Measurements from ENCODE around the gene DHTKD1.
"Not testable (repeated sequence)": the region's sequence is repeated elsewhere in the genome, so short reads cannot be mapped to it uniquely, and the experiment has no call there.

DHTKD1 gene

DNA sequence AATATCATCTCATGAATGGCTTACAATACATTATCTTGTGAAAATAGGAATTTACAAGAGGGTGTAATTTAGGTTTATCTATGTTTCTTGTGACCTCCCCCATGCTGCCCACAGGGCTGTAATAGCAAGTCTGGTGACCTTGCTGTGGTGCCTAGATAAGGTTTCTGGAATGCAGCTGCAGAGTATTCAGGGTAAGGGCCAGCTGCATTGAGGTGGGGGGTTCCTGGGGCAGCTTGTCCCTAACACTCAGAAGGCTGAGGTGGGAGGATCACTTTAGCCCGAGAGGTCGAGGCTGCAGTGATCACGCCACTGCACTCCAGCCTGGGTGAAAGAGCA lies 5.3 kb upstream of the DHTKD1 start:
- no peak for DNase-seq

DNA sequence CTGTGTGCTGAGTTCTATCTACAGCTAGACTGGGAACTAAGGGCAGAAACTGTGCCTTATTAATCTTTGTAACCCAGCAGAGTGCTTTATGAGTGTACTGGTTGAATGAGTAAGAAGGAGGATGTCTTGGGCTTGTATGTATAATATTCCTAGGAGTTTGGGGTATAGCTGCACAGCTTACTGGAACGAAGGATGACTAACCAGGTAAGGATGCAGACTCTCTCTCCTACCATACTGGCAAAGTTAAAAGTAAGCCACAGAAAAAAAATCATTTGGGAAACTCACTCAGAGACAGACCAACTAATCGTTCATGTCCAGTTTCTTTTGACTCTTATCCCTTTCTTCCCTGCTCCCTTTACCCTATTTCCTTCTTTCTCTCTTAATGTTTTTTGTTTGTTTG lies 1.4 kb upstream of the DHTKD1 start:
- no peak for DNase-seq

DNA sequence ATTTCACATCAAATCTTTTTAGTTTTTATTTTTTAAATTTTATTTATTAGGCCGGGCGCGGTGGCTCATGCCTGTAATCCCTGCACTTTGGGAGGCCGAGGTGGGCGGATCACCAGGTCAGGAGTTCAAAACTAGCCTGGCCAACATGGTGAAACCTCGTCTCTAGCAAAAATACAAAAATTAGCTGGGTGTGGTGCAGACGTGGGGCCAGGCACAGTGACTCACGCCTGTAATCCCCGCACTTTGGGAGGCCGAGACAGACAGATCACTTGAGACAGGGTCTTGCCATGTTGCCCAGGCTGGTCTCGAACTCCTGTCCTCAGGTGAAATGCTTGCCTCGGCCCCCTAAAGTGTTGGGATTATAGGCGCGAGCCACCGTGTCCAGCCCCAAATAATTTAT lies 2.7 kb downstream of the DHTKD1 start:
- not testable (repeated sequence) for DNase-seq

DNA sequence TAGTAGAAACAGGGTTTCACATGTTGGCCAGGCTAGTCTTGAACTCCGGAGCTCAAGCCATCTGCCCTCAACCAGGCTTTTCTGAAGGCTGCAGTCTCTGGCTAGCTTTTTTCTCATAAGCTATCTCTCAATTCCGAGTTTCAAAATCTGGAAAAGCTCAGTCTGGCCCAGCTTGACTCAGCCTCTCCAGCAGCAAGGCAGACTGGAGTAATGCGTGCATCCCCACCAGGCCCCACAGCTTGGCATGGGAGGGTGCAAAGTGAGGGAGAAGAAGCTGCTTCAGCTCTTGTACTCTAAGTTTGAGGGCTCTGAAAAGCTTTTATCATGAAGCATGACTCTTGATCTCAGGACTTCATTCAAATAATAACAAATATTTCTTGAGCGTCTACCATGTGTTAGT lies 4.8 kb downstream of the DHTKD1 start:
- DNase-seq: no peak

DNA sequence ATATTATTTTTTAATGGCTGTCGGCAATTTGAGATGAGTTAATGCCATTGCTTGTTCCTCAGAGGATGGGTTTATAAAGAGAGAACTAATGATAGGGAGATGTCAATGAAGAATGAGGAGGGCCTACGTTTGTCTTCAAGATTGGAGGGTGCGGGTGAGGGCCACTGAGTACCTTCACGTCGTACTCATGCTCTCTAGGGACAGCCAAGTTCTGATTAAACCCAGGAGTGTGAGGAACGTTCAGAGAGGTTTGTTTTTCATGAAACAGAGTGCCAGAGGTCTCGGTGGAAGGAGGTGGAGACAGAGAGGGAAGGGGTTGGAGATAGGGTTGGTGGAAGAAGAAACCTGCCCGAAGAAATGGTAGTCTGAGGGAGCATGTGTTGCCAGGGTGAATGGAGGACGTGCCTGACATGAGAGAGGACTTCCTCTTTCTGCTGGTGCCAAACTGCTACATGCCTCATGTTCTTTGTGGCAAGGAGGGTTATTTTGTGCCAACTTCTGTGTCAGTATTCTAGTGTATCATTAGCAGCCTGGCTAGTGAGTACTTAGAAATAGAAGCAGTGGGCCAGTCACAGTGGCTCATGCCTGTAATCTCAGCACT lies 8.9 kb downstream of the DHTKD1 start:
- DNase-seq: peak; percentile 57

DNA sequence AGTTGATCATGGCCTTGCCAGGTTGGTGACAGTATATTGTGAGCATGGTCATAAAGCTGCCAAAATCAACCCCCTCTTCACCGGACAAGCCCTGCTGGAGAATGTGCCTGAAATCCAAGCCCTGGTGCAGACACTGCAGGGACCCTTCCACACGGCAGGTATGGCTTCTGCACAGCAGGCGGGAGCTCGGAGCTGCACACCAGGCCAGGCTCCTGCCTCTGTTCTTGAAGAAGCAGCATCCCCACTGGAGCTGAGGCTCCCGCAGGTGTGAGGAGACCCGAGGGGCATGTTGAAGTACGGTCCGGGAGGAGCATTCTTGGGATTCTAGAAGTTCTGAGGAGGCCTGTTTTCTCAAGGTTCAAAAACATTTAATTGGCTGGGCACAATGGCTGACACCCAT lies 12.7 kb downstream of the DHTKD1 start:
- no peak for DNase-seq

DNA sequence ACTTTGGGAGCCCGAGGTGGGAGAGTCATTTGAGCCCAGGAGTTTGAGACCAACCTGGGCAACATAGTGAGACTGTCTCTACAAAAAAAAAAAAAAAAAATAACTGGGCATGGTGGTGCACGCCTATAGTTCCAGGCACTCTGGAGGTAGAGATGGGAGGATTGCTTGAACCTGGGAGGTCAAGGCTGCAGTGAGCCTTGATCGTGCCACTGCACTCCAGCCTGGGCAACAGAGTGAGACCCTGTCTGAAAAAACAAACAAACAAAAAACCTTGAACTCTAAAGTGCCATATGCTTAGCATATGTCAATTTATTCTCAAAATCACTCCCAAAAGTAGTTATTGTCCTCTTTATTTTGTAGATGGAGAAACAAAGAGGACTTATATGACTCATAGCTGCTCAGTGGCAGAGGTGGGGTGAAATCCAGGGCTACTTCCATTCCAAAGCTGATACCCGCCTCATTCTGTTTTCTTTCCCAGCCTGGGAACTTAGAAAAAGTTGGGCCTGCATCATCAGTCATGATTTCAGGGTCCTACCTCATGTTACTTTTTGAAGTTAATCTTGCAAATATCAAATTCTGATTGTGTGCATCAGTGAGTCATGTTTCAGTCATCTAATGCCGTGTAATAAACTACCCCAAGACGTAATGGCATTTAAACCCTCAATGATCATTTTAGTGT lies 13.3 kb downstream of the DHTKD1 start:
- DNase-seq: no peak

DNA sequence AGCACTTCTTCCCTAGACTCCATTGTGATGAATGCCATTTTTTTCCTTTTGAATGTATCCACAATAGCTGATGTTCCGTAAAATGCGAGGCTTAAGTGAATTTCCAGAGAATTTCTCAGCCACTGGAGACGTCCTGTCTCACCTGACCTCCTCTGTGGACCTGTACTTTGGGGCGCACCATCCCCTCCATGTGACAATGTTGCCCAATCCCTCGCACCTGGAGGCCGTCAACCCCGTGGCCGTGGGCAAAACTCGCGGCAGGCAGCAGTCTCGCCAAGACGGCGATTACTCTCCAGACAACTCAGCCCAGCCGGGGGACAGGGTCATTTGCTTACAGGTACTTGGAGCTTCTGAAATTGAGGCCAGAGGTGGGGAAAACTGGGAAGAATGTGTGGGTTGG lies 20.2 kb downstream of the DHTKD1 start:
- DNase-seq: no peak

DNA sequence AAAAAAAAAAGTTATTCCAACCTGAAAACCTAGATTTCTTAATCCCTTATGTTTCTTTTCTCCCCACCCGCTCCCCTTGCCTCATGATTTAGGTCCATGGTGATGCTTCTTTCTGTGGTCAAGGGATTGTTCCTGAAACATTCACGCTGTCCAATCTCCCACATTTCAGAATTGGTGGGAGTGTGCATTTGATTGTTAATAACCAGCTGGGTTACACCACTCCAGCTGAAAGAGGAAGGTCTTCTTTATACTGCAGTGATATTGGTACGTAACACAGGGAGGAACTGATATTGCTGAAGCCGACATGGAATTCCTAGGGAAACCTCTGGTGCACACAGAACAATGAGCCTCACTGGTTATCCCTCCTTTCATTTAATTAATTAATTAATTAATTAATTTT lies 22.7 kb downstream of the DHTKD1 start:
- DNase-seq: no peak

DNA sequence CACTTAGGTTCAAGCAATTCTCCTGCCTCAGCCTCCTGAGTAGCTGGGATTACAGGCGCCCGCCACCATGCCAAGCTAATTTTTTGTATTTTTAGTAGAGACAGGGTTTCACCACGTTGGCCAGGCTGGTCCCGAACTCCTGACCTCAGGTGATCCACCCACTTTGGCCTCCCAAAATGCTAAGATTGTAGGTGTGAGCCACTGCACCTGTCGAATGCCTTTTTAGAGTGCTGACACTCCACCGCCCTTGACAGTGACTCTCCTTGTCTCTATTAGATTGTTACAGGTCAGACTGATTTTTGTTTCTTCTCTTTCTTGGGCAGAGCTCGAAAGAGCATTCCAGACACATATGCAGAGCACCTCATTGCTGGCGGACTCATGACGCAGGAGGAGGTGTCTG lies 28.6 kb downstream of the DHTKD1 start:
- DNase-seq: peak; percentile 5

DNA sequence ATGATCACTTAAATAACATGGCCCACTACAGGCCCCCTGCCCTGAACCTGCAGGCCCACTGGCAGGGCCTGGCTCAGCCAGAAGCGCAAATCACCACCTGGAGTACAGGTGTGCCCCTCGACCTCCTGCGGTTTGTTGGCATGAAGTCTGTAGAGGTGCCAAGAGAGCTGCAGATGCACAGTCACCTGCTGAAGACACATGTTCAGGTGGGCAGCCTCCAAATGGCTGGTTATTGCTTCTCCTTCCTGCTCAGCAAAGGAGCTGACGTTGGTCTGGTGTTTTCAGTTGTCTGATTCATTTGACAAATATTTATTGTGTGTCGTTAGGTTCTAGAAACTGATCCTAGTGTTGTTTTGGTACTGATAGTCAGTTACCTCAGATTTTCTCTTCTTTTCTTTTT lies 29.0 kb downstream of the DHTKD1 start:
- DNase-seq: peak; percentile 15

DNA sequence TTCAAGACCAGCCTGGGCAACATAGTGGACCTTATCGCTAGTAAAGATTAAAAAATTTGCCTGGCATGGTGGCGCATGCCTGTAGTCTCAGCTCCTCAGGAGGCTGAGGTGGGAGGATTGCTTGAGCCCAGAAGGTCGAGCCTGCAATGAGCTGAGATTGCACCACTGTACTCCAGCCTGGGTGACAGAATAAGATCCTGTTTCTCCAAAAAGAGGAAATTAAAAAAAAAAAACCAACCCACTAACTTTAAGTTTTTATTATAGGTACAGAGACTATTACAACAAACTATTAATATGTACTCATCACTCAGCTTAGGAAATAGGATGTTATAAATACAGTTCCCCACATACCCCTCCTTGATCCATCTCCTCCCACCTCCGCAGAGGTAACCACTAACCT lies 30.2 kb downstream of the DHTKD1 start:
- DNase-seq: no peak

DNA sequence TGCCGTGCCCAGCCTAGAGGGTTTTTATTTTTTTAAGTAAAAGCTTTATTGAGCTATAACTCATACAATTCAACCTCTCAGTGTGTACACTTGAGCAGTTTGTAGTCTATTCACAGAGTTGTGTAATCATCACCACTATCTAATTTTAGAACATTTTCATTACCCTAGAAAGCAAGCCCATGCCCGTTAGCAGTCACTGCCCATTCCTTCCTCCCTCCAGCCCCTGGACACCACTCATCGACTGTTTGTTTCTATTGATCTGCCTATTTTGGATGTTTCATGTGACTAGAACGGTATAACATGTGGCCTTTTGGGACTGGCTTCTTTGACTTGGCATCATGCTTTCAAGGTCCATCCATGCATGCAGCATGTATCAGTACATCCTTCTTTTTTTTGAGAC lies 35.0 kb downstream of the DHTKD1 start:
- DNase-seq: no peak

DNA sequence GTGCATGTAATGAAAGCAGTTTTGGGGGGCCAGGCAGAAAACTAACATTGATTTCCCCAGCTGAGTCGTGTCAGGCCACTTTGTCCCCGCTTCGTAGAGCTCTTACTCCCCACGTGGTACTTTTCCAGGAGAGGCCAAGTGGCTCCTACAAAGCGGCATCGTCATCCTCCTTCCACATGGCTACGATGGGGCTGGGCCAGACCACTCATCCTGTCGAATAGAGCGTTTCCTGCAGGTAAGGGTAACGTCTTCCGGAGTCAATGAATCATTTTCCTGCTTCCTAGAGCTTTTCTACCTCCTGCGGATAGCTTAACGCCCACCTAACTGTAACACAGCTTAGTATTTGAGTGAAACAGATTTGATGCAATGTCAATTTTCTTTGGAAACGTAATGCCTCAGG lies 39.0 kb downstream of the DHTKD1 start:
- no peak for DNase-seq

DNA sequence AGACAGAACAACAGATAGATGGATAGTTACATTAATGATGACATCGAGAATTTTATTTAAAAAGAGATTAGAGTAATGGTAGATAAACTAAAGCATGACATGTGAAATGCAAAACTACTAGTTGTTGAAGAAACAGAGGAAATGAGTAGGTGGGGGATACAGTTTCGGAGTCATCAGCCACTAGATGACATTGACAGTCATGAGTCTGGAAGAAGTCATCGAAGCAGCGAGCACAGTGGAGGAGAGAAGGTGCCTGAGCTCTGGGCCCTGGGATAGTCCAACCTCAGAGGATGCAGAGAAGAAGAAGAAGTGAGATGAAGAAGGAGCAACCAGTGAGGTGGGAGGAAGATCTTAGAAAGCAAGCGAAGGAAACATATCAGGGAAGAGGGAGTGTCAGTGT lies 40.5 kb downstream of the DHTKD1 start:
- no peak for DNase-seq

DNA sequence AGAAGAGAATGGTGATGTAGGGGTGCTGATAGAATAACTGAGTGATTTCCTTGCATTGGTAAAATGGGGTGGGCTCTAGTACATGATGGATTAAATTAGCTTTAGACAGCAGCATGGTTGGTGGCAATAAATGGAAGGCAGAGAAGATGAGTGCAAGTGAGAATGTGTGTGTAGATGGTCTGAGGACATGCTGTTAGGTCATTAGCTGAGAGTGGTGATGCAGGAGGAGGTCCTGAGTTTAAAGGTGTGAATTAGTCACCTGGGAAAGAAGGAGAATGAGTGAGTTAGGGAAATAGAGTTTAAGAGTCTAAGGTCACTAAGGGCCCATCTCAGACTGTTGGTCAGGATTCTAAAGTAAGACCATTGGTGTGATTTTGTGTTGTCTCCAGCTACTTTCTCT lies 42.8 kb downstream of the DHTKD1 start:
- DNase-seq: no peak

DNA sequence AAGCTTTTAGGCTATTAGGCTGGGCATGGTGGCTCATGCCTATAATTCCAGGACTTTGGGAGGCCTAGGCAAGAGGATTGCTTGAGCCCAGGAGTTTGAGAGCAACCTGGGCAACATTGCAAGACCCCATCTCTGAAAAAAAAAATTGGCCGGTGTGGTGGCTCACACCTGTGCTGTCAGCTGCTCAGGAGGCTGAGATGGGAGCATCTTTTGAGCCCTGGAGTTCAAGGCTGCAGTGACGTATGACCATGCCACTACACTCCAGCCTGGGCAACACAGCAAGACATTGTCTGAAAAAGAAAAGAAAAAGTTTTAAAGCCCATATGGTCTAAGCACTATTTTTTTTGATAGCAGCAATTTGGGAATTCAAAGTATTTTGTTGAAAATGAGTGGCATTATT lies 44.9 kb downstream of the DHTKD1 start:
- no peak for DNase-seq

DNA sequence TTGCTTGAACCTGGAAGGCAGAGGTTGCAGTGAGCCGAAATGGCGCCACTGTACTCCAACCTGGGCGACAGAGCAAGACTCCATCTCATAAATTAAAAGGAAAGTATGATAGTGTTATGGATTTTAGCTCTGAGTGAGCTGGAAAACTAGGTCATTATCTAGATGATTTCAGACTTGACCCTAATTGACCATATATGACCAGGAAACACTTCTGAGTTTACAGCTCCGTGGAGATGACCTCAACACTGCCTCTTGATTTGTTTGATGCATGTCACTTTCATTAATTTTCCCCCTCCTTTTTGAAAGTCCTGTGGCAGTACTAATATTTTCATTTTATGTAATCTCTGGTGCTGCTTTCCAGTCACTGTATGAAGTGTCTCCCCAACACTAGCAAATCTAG lies 52.9 kb downstream of the DHTKD1 start:
- DNase-seq: no peak

DNA sequence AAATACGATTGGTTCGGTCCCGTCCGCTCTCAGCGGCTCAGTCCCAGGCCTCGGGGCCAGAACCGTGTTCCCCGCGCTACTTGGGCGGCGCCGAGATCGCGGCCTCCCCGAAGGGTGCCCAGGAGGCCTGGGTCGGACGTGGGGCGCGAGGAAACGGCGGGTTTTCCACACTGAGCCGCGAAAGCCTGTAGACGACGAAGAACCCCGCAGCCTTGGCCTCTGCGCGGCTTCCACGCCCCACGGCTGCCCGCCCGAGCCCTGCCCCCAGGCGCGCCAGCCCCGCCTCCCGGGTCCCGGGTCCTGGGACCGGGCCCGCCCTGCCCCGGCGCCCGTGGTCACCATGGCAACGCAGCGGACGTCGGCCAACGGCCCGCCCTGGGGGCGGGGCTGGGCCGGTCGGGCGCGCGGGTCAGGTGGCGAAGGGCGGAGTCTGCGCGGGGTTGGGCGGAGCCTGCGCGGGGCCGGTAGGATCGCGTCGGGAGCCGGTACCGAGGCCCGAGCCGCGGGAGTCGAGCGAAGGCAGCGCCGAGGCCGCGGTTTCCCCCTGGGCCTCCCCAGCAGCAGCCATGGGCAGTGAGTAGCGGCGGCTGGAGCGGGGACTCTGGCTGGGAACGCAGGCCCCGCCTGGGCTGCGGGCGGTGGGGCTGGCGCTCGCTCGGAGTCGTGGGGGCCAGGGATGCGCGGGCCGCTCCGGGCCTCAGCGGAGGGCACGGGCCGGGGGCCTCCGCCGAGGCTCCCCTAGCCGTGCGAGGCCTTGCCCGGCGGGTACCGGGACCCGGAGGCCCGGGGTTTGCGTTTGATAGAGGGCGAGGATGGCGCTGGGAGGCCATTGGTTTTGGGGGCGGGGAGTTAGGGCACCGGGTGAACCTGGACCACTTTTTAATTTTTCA lies 60.7 kb downstream of the DHTKD1 start, which contains the start of gene SEC61A2:
Gene SEC61A2 (plus strand): TSS at position 456 of the 890 bp plus-strand sequence. CDS start 111 bp downstream, at position 567.
- peak; percentile 98 for DNase-seq

DNA sequence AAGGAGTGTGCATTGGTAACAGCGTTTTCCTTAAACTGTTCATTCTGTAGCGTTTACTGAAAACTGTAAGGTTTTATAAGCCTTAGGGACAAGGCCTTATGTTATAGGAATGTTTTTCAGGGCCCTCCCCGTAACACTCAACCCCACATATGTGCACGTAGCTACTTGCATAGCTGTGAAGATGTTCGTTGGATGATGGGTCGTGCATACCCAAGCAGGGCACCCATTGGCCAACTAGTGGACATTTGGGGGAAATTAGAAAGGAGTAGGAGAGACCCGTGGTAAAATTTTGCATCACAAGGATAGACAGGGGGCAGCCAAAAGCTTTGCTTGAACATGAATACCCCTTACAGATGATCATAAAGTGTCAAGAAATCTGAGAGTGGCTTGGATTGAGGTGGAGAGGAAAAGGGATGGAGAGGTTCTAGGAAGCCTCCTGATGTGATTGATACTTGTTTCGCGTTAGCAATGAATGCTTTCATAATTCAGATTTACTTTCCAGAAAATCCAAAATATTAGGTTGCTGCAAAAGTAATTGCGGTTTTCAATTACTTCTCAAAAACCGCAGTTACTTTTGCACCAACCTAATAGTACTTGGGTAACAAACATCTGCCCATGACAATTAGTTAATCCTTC lies 61.6 kb downstream of the DHTKD1 start:
- peak; percentile 73 for DNase-seq

DNA sequence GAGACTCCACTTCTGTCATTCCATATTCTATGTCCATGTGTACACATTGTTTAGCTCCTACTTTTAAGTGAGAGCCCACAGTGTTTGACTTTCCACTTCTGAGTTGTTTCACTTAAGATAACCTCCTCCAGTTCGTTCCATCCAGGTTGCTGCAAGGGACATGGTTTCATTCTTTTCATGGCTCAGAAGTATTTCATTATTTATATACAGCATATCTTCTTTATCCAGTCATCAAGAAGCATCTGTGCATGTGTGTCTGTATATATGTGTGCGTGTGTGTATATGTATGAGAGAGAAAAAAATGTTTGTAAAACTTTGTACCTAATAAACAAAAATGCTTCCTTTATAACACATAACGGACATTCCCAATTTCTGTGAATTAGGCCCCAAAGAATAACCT lies 66.9 kb downstream of the DHTKD1 start:
- DNase-seq: no peak

DNA sequence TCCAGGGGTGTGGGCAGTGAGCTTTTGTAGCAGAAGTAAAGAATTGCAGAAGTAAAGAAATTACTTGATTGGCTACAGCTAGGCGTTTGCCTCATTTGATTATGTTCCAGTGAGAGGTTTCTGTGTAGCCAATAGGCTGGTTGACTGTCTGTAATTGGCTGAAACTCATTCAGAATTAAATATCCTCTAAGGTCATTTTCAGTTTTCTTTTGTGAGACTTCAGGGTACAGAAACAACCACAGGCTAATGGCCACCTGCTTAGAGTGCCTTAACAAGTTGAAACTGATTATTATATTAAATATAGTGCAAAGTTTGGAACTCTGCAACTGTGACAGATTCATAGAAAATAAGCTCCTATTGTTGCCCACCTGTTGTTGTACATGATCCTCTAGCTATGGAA lies 71.3 kb downstream of the DHTKD1 start:
- no peak for DNase-seq

DNA sequence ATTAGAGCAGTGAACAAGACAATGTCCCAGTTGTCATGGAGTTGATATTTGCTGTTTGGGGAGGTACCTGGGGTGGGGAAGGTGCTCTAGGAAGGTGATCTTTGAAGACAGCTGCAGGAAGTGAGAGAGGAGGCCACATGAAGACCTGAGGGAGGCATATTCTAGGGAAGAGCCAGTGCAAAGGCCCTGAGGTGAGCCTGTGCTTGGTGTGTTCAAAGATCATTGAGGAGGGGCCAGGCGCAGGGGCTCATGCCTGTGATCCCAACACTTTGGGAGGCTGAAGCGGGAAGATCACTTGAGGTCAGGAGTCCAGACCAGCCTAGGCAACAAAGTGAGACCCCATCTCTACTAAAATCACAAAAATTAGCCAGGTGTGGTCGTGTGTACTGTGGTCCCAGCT lies 75.8 kb downstream of the DHTKD1 start:
- DNase-seq: no peak

DNA sequence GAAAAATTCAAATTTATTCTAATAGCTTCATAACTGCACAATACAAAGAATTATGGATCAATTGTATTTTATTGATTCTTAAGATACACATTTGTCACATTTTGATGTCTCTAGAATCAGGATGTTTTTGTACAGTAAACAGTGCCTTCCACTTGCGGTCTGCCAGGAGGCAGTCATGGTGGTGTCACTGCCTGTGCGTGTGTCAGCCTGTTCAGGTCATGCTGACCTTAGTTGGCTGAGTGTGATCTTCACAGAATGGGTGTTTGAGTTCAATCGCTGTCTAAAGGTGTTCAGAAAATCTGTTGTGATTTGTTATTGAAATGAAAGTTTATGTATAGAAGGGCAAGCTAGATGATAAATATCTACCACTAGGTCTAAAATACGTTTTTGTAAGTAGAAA lies 81.4 kb downstream of the DHTKD1 start:
- no peak for DNase-seq
